Transverse colon (tissue), 4 donors: ENCODE results near the gene CLIC4.

Experiments used
- CTCF ChIP-seq, 5 experiments: fragments of 200-600 bp in 3 of 5; fragments of 450-650 bp in 2 of 5; sonication (generic) in 3 of 5; IDR thresholded peaks; 1 replicate in 2 of 5; 2 replicates in 3 of 5; pipeline ENCODE4 v1.5.1; 2016 to 2017; ENCODE audit warnings: antibody characterized with exemption in 5 of 5, inconsistent platforms in 3 of 5, mild to moderate bottlenecking in 2 of 5, moderate library complexity in 1 of 5
- EP300 ChIP-seq: sonication (generic); formaldehyde crosslinking; IDR thresholded peaks from one replicate; pipeline ENCODE4 v1.6.1; 2017; ENCODE audit warnings: antibody characterized with exemption, low read depth
- POLR2A ChIP-seq: fragments of 450-650 bp; IDR thresholded peaks from one replicate; pipeline ENCODE4 v1.6.1; 2016; ENCODE audit warnings: antibody characterized with exemption, mild to moderate bottlenecking, moderate library complexity
- POLR2AphosphoS5 ChIP-seq, 3 donors: sonication (generic); formaldehyde crosslinking; IDR thresholded peaks; one replicate each; pipeline ENCODE4 v1.6.1; 2016; ENCODE audit warnings: antibody characterized with exemption in 3 of 3

DNA sequence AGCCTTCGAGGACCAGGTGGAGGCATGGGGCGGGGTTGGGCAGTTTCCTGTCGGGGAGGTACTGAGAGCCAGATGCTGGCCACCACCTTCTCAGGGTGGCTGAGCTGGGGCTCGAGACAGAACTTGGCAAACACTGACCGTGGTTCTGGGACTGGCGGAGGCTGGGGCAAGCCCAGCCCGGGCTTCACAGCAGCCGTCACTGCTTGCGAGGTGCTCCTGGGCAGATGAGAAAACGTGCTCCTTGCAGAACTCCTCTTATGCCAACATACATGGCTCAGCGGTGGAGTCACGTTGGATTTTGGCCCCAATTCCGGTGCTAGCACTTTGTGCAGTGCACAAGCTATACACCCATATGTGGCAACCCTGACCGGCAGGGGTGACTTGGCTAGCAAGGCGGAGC lies 115.6 kb downstream of the CLIC4 start:
- TF ChIP-seq POLR2A (no peak), CTCF (IDR thresholded peaks at IDR 0.05) (no peak), POLR2AphosphoS5 (IDR thresholded peaks at IDR 0.05) (no peak), EP300 (no peak)
